Measurements from ENCODE around the gene PROK1. TPM values are rescaled to one million over a fixed set of nuclear protein-coding genes. Genes with fewer than 3 reads are reported as not detected.

The PROK1 gene
- total RNA-seq, 2 donors from 2014 or later: 0.20 TPM; not detected in 1

- H3K36me3 ChIP-seq (ENCODE audit: control insufficient read depth, insufficient read depth, low read length): peaks cover 27% of the 10 kb centered on the region
- WGBS, 2 experiments (ENCODE audit: insufficient coverage in 1 of 2, insufficient read length in 1 of 2): 4 to 5% methylated on average over 46 to 76 of the region's 76 CpGs
- no peaks in the 10 kb centered on the region for H3K9me3 Mint-ChIP-seq
- no peaks in the 10 kb centered on the region for H3K27me3 Mint-ChIP-seq (ENCODE audit: insufficient read depth)
- peaks cover 12% of the 10 kb centered on the region for H3K36me3 Mint-ChIP-seq (ENCODE audit: low read depth)
- no peaks in the 10 kb centered on the region for H3K4me1 ChIP-seq (ENCODE audit: control insufficient read depth, insufficient read depth, low read length)
- peak within 1 kb of the TSS; percentile 93 for H3K4me3 Mint-ChIP-seq
- TF ChIP-seq, protein P1, sequence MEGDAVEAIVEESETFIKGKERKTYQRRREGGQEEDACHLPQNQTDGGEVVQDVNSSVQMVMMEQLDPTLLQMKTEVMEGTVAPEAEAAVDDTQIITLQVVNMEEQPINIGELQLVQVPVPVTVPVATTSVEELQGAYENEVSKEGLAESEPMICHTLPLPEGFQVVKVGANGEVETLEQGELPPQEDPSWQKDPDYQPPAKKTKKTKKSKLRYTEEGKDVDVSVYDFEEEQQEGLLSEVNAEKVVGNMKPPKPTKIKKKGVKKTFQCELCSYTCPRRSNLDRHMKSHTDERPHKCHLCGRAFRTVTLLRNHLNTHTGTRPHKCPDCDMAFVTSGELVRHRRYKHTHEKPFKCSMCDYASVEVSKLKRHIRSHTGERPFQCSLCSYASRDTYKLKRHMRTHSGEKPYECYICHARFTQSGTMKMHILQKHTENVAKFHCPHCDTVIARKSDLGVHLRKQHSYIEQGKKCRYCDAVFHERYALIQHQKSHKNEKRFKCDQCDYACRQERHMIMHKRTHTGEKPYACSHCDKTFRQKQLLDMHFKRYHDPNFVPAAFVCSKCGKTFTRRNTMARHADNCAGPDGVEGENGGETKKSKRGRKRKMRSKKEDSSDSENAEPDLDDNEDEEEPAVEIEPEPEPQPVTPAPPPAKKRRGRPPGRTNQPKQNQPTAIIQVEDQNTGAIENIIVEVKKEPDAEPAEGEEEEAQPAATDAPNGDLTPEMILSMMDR (conservative IDR thresholded peaks at IDR 0.05): no peak
- no peaks in the 10 kb centered on the region for H3K9me3 ChIP-seq (ENCODE audit: control insufficient read depth, low read length)
- peak within 1 kb of the TSS; percentile 98 for H3K27ac Mint-ChIP-seq
- H3K4me1 Mint-ChIP-seq: peaks cover 2% of the 10 kb centered on the region
- DNase-seq: peak; percentile 92
- H3K4me3 ChIP-seq (ENCODE audit: low read length): peak within 1 kb of the TSS; percentile 99
- H3K27ac ChIP-seq (ENCODE audit: low read depth, low read length): peak within 1 kb of the TSS; percentile 45
- peak within 1 kb of the TSS; percentile 90 for H3K9ac ChIP-seq (ENCODE audit: extremely low read depth, low read length, poor library complexity, severe bottlenecking)
- no peaks in the 10 kb centered on the region for H3K27me3 ChIP-seq (ENCODE audit: control insufficient read depth, insufficient read depth, low read length, poor library complexity, severe bottlenecking)
Observed at GRCh38 chr1:110407260-110408210, 43.4 kb upstream of the PROK1 start, which contains the start of gene LAMTOR5. TSS of gene LAMTOR5 (minus strand) at chr1:110407694. CDS start at chr1:110407620, 74 bp downstream.

GRCh38 chr1:110408488-110408887 is 42.5 kb upstream of the PROK1 start:
- H3K36me3 ChIP-seq (ENCODE audit: control insufficient read depth, insufficient read depth, low read length): peaks cover 18% of the 10 kb centered on the region
- TF ChIP-seq, protein P1 (conservative IDR thresholded peaks at IDR 0.05): no peak
- Mint-ChIP-seq H3K4me1 (peaks cover 11% of the 10 kb centered on the region), H3K9me3 (no peaks in the 10 kb centered on the region), H3K27ac (no peak overlapping the region), H3K36me3 (ENCODE audit: low read depth) (peaks cover 11% of the 10 kb centered on the region), H3K27me3 (ENCODE audit: insufficient read depth) (no peaks in the 10 kb centered on the region), H3K4me3 (peak overlapping the region; percentile 93)
- no peaks in the 10 kb centered on the region for H3K9me3 ChIP-seq (ENCODE audit: control insufficient read depth, low read length)
- H3K27ac ChIP-seq (ENCODE audit: low read depth, low read length): no peak overlapping the region
- no peaks in the 10 kb centered on the region for H3K27me3 ChIP-seq (ENCODE audit: control insufficient read depth, insufficient read depth, low read length, poor library complexity, severe bottlenecking)
- H3K4me1 ChIP-seq (ENCODE audit: control insufficient read depth, insufficient read depth, low read length): peaks cover 4% of the 10 kb centered on the region
- no peak overlapping the region for H3K9ac ChIP-seq (ENCODE audit: extremely low read depth, low read length, poor library complexity, severe bottlenecking)
- no peak for DNase-seq
- H3K4me3 ChIP-seq (ENCODE audit: low read length): peak overlapping the region; percentile 99
- 91 to 92% methylated on average over 7 to 8 of the region's 8 CpGs for WGBS, 2 experiments (ENCODE audit: insufficient coverage in 1 of 2, insufficient read length in 1 of 2)

GRCh38 chr1:110409316-110409715 is 41.6 kb upstream of the PROK1 start:
- H3K36me3 Mint-ChIP-seq (ENCODE audit: low read depth): peaks cover 4% of the 10 kb centered on the region
- H3K4me1 Mint-ChIP-seq: peaks cover 17% of the 10 kb centered on the region
- peaks cover 9% of the 10 kb centered on the region for H3K36me3 ChIP-seq (ENCODE audit: control insufficient read depth, insufficient read depth, low read length)
- no peaks in the 10 kb centered on the region for H3K27me3 ChIP-seq (ENCODE audit: control insufficient read depth, insufficient read depth, low read length, poor library complexity, severe bottlenecking)
- H3K27ac ChIP-seq (ENCODE audit: low read depth, low read length): no peak overlapping the region
- H3K27ac Mint-ChIP-seq: no peak overlapping the region
- H3K9ac ChIP-seq (ENCODE audit: extremely low read depth, low read length, poor library complexity, severe bottlenecking): no peak overlapping the region
- no peak overlapping the region for H3K4me3 Mint-ChIP-seq
- no peaks in the 10 kb centered on the region for H3K9me3 ChIP-seq (ENCODE audit: control insufficient read depth, low read length)
- no peak overlapping the region for H3K4me3 ChIP-seq (ENCODE audit: low read length)
- TF ChIP-seq, protein P1 (conservative IDR thresholded peaks at IDR 0.05): no peak
- DNase-seq: no peak
- 94 to 95% methylated on average over 6 of the region's 6 CpGs for WGBS, 2 experiments (ENCODE audit: insufficient coverage in 1 of 2, insufficient read length in 1 of 2)
- no peaks in the 10 kb centered on the region for H3K27me3 Mint-ChIP-seq (ENCODE audit: insufficient read depth)
- peaks cover 4% of the 10 kb centered on the region for H3K4me1 ChIP-seq (ENCODE audit: control insufficient read depth, insufficient read depth, low read length)
- no peaks in the 10 kb centered on the region for H3K9me3 Mint-ChIP-seq
